H9 (cell line): Measurements from ENCODE around the gene CDX2. TPM values are rescaled to one million over a fixed set of nuclear protein-coding genes. Genes with fewer than 3 reads are reported as not detected.
"Not testable (repeated sequence)": the region's sequence is repeated elsewhere in the genome, so short reads cannot be mapped to it uniquely, and the experiment has no call there.

Experiments
- DNase-seq: peaks from one replicate; pipeline ENCODE4 v3.0.0-alpha.2; 2017
- H2AFZ ChIP-seq: one replicate; pipeline ENCODE4 v1.6.1; 2013; ENCODE audit warnings: mild to moderate bottlenecking, low read length, control low read depth, moderate library complexity
- H2AK5ac ChIP-seq: 2 replicates; pipeline ENCODE4 v1.6.1; 2013; ENCODE audit warnings: low read length, control low read depth, mixed read lengths; ENCODE audit not compliant: insufficient read length
- H2BK120ac ChIP-seq: one replicate; pipeline ENCODE4 v1.6.1; 2013; ENCODE audit warnings: low read depth, mild to moderate bottlenecking, low read length, control low read depth, inconsistent platforms; ENCODE audit not compliant: poor library complexity, severe bottlenecking
- H2BK12ac ChIP-seq: 2 replicates; pipeline ENCODE4 v1.6.1; 2013; ENCODE audit warnings: low read length, control low read depth, mixed read lengths, low read depth; ENCODE audit not compliant: insufficient read length
- H2BK15ac ChIP-seq: 2 replicates; pipeline ENCODE4 v1.6.1; 2013; ENCODE audit warnings: low read depth, low read length, control low read depth
- H2BK20ac ChIP-seq: one replicate; pipeline ENCODE4 v1.6.1; 2013; ENCODE audit warnings: low read depth, mild to moderate bottlenecking, low read length, control low read depth, inconsistent platforms; ENCODE audit not compliant: poor library complexity, severe bottlenecking
- H2BK5ac ChIP-seq: 2 replicates; pipeline ENCODE4 v1.6.1; 2013; ENCODE audit warnings: low read length, control low read depth, mixed read lengths; ENCODE audit not compliant: insufficient read length
- H3K14ac ChIP-seq: 2 replicates; pipeline ENCODE4 v1.6.1; 2013; ENCODE audit warnings: low read length, control low read depth; ENCODE audit not compliant: insufficient read depth
- H3K18ac ChIP-seq: 2 replicates; pipeline ENCODE4 v1.6.1; 2013; ENCODE audit warnings: low read depth, mild to moderate bottlenecking, mixed read lengths, low read length, control low read depth; ENCODE audit not compliant: insufficient read length
- H3K23ac ChIP-seq: 2 replicates; pipeline ENCODE4 v1.6.1; 2013; ENCODE audit warnings: low read length, control low read depth, mixed read lengths, low read depth; ENCODE audit not compliant: insufficient read length
- H3K23me2 ChIP-seq: 2 replicates; pipeline ENCODE4 v1.6.1; 2013; ENCODE audit warnings: low read depth, mild to moderate bottlenecking, mixed read lengths, low read length, control low read depth; ENCODE audit not compliant: insufficient read length, poor library complexity, severe bottlenecking
- H3K27ac ChIP-seq: 2 replicates; pipeline ENCODE4 v1.5.1; 2013; ENCODE audit warnings: low read length, control low read depth, mixed read lengths, low read depth; ENCODE audit not compliant: insufficient read length
- H3K27me3 ChIP-seq: 2 replicates; pipeline ENCODE4 v1.6.1; 2013; ENCODE audit warnings: low read length, control low read depth, inconsistent platforms; ENCODE audit not compliant: insufficient read depth
- H3K4ac ChIP-seq: 2 replicates; pipeline ENCODE4 v1.6.1; 2013; ENCODE audit warnings: low read depth, mild to moderate bottlenecking, control low read depth, inconsistent platforms, low read length, moderate library complexity
- H3K4me1 ChIP-seq: 2 replicates; pipeline ENCODE4 v1.6.1; 2013; ENCODE audit warnings: low read length, control low read depth, inconsistent platforms; ENCODE audit not compliant: insufficient read depth
- H3K4me2 ChIP-seq: 2 replicates; pipeline ENCODE4 v1.6.1; 2013; ENCODE audit warnings: low read length, control low read depth, mixed read lengths; ENCODE audit not compliant: insufficient read length, insufficient read depth
- H3K56ac ChIP-seq: 2 replicates; pipeline ENCODE4 v1.6.1; 2013; ENCODE audit warnings: low read depth, mild to moderate bottlenecking, mixed read lengths, low read length, control low read depth; ENCODE audit not compliant: insufficient read length
- H3K79me1 ChIP-seq: 2 replicates; pipeline ENCODE4 v1.6.1; 2013; ENCODE audit warnings: low read depth, mild to moderate bottlenecking, moderate library complexity, low read length, control low read depth, inconsistent platforms; ENCODE audit not compliant: insufficient read depth, poor library complexity, severe bottlenecking
- H3K79me2 ChIP-seq: 2 replicates; pipeline ENCODE4 v1.6.1; 2013; ENCODE audit warnings: low read length, control low read depth, inconsistent platforms; ENCODE audit not compliant: insufficient read depth
- H3K9ac ChIP-seq: 2 replicates; pipeline ENCODE4 v1.6.1; 2013; ENCODE audit warnings: low read length, control low read depth, mixed read lengths; ENCODE audit not compliant: insufficient read length; ENCODE audit errors: extremely low read depth
- H3K9me3 ChIP-seq: one replicate; pipeline ENCODE4 v1.6.1; 2013; ENCODE audit warnings: low read depth, low read length, inconsistent platforms; ENCODE audit not compliant: control insufficient read depth
- H3T11ph ChIP-seq: one replicate; pipeline ENCODE4 v1.6.1; 2013; ENCODE audit warnings: mild to moderate bottlenecking, low read length, control low read depth, inconsistent platforms
- H4K20me1 ChIP-seq: one replicate; pipeline ENCODE4 v1.6.1; 2013; ENCODE audit not compliant: control insufficient read depth, insufficient read length, insufficient read depth
- H4K5ac ChIP-seq: 2 replicates; pipeline ENCODE4 v1.6.1; 2013; ENCODE audit warnings: low read depth, mild to moderate bottlenecking, mixed read lengths, low read length, control low read depth; ENCODE audit not compliant: insufficient read length
- H4K8ac ChIP-seq: replicated peaks from 2 replicates; pipeline ENCODE4 v1.6.1; 2013; ENCODE audit warnings: low read length, control low read depth, mixed read lengths, low read depth; ENCODE audit not compliant: insufficient read length
- H4K91ac ChIP-seq: 2 replicates; pipeline ENCODE4 v1.6.1; 2013; ENCODE audit warnings: low read depth, mild to moderate bottlenecking, moderate library complexity, mixed read lengths, low read length, control low read depth; ENCODE audit not compliant: insufficient read length
- H3K27ac Mint-ChIP-seq, 3 experiments: 2 replicates in 2 of 3; 3 replicates in 1 of 3; pipeline ENCODE4 v1.8.0; 2020 to 2021; ENCODE audit warnings: mixed read lengths in 3 of 3, mild to moderate bottlenecking in 1 of 3, moderate library complexity in 1 of 3
- H3K27me3 Mint-ChIP-seq: 2 replicates; pipeline ENCODE4 v1.8.0; 2021; ENCODE audit warnings: low read depth, mild to moderate bottlenecking, moderate library complexity, mixed read lengths
- H3K36me3 Mint-ChIP-seq, 3 experiments: 2 replicates in 2 of 3; 3 replicates in 1 of 3; pipeline ENCODE4 v1.8.0; 2020 to 2021; ENCODE audit warnings: low read depth in 3 of 3, mixed read lengths in 3 of 3; ENCODE audit not compliant: insufficient read depth in 1 of 3
- H3K4me1 Mint-ChIP-seq, 2 experiments: 2 replicates each; pipeline ENCODE4 v1.8.0; 2020; ENCODE audit warnings: mixed read lengths in 2 of 2
- H3K4me3 Mint-ChIP-seq, 2 experiments: 2 replicates in 1 of 2; 3 replicates in 1 of 2; pipeline ENCODE4 v1.8.0; 2020 to 2021; ENCODE audit warnings: mild to moderate bottlenecking in 2 of 2, mixed read lengths in 2 of 2, moderate library complexity in 1 of 2
- H3K9me3 Mint-ChIP-seq, 2 experiments: 2 replicates in 1 of 2; 3 replicates in 1 of 2; pipeline ENCODE4 v1.8.0; 2020; ENCODE audit warnings: mild to moderate bottlenecking in 2 of 2, mixed read lengths in 2 of 2, moderate library complexity in 1 of 2
- CTCF ChIP-seq: fragments of 200-600 bp; sonication (generic); conservative IDR thresholded peaks from 3 replicates; pipeline ENCODE4 v1.8.0; 2021; ENCODE audit warnings: antibody characterized with exemption, mild to moderate bottlenecking
- WGBS: extraction: QIAGEN DNeasy Blood & Tissue Kit; methylation state at CpG from one replicate; pipeline ENCODE4 v1.1.7; 2013; ENCODE audit warnings: missing lambda C conversion rate, low lambda C conversion rate, mixed read lengths; ENCODE audit not compliant: insufficient read length; ENCODE audit errors: extremely low coverage; 5-methylcytosine and 5-hydroxymethylcytosine counted together
- total RNA-seq: library from RNA; stranded (reverse); gene quantifications from 2 replicates; pipeline ENCODE4 v1.2.1, GENCODE V29; 2021

Gene CDX2
- total RNA-seq, 1 experiment from 2014 or later = not detected

- TF ChIP-seq CTCF = no peak
- Histone ChIP-seq H2AK5ac (no peak overlapping the region), H3K79me1 (no peaks in the 10 kb centered on the region), H4K5ac (no peak overlapping the region), H4K8ac (no peak overlapping the region), H2BK20ac (no peak overlapping the region), H2AFZ (no peak overlapping the region), H4K20me1 (no peaks in the 10 kb centered on the region), H3K14ac (no peak overlapping the region), H2BK5ac (no peak overlapping the region), H3T11ph (no peak overlapping the region), H2BK12ac (no peak overlapping the region), H3K27me3 (no peaks in the 10 kb centered on the region), H3K18ac (no peak overlapping the region), H2BK15ac (no peak overlapping the region), H3K9me3 (no peaks in the 10 kb centered on the region), H2BK120ac (no peak overlapping the region), H3K79me2 (no peaks in the 10 kb centered on the region), H3K56ac (no peak overlapping the region), H4K91ac (no peak overlapping the region), H3K4me2 (no peak overlapping the region), H3K23ac (no peak overlapping the region), H3K23me2 (no peaks in the 10 kb centered on the region), H3K4ac (no peak overlapping the region), H3K27ac (no peak overlapping the region), H3K4me1 (no peaks in the 10 kb centered on the region), H3K9ac (no peak overlapping the region)
- Mint-ChIP-seq H3K4me1 (peaks cover 15% of the 10 kb centered on the region in 2 experiments), H3K9me3 (no peaks in the 10 kb centered on the region), H3K36me3 (no peaks in the 10 kb centered on the region), H3K4me3 (no peak overlapping the region), H3K27ac (no peak overlapping the region; a peak in 1 of 7 replicates), H3K27me3 (peaks cover 1% of the 10 kb centered on the region)
- no CpG with 5 or more reads among the region's 5 CpGs for WGBS
- DNase-seq = no peak
These were observed 40.9 kb upstream of the CDX2 start for GRCh38 chr13:28010046-28010445.

GRCh38 chr13:28005016-28005415 is 35.9 kb upstream of the CDX2 start:
- H3T11ph ChIP-seq, H2BK12ac ChIP-seq, H3K9me3 ChIP-seq, H3K18ac ChIP-seq, H3K27ac Mint-ChIP-seq, H3K56ac ChIP-seq, H3K4me1 Mint-ChIP-seq, H4K8ac ChIP-seq, H3K9me3 Mint-ChIP-seq, H3K27ac ChIP-seq, H3K36me3 Mint-ChIP-seq, H4K91ac ChIP-seq, H3K23ac ChIP-seq, H3K23me2 ChIP-seq, H3K9ac ChIP-seq, H3K27me3 ChIP-seq, H2BK15ac ChIP-seq, H3K4ac ChIP-seq, H2BK5ac ChIP-seq, DNase-seq, H3K79me2 ChIP-seq, H2BK20ac ChIP-seq, H2AK5ac ChIP-seq, H2BK120ac ChIP-seq, H3K4me2 ChIP-seq, H3K4me1 ChIP-seq, H4K5ac ChIP-seq, H3K79me1 ChIP-seq, H3K14ac ChIP-seq, H3K4me3 Mint-ChIP-seq, H4K20me1 ChIP-seq, H2AFZ ChIP-seq: not testable (repeated sequence)
- no CpG with 5 or more reads among the region's 13 CpGs for WGBS
- peaks cover 11% of the 10 kb centered on the region for H3K27me3 Mint-ChIP-seq
